HFFc6 (cell line): ENCODE results near the gene ELMOD3. TPM values are rescaled to one million over a fixed set of nuclear protein-coding genes. Genes with fewer than 3 reads are reported as not detected.

Experiments used
- DNase-seq: peaks from one replicate; pipeline ENCODE4 v3.0.0-alpha.2; 2018
- H3K27ac Mint-ChIP-seq: 2 replicates; pipeline ENCODE4 v1.8.0; 2020; ENCODE audit warnings: mild to moderate bottlenecking, mixed read lengths
- H3K27me3 Mint-ChIP-seq: 2 replicates; pipeline ENCODE4 v1.8.0; 2021; ENCODE audit warnings: mild to moderate bottlenecking, moderate library complexity, mixed read lengths; ENCODE audit not compliant: insufficient read depth
- H3K36me3 Mint-ChIP-seq: 2 replicates; pipeline ENCODE4 v1.8.0; 2021; ENCODE audit warnings: low read depth, mixed read lengths
- H3K4me1 Mint-ChIP-seq: 2 replicates; pipeline ENCODE4 v1.8.0; 2020; ENCODE audit warnings: low read depth, mixed read lengths
- H3K4me3 Mint-ChIP-seq: 2 replicates; pipeline ENCODE4 v1.8.0; 2020; ENCODE audit warnings: mild to moderate bottlenecking, moderate library complexity, mixed read lengths
- H3K9me3 Mint-ChIP-seq: 2 replicates; pipeline ENCODE4 v1.8.0; 2020; ENCODE audit warnings: mild to moderate bottlenecking, mixed read lengths
- total RNA-seq, 6 experiments: library from RNA; stranded (reverse); fragmentation: NEBNext Ultra II Directional; extraction: Animal tissue kit (Norgen Biotek cat#: 25700); gene quantifications; 2 replicates in 1 of 6; 3 replicates in 5 of 6; pipeline ENCODE4 v1.2.3, GENCODE V29; 2021
- TF ChIP-seq, protein P1 (sequence below): fragments of 200-600 bp; sonication (generic); IDR thresholded peaks from 2 replicates; pipeline ENCODE4 v1.5.0; 2021; ENCODE audit warnings: antibody characterized with exemption, mild to moderate bottlenecking

ELMOD3 gene
- total RNA-seq, 6 experiments from 2014 or later: 7.0 to 10.9 (median 9.3) TPM

DNA sequence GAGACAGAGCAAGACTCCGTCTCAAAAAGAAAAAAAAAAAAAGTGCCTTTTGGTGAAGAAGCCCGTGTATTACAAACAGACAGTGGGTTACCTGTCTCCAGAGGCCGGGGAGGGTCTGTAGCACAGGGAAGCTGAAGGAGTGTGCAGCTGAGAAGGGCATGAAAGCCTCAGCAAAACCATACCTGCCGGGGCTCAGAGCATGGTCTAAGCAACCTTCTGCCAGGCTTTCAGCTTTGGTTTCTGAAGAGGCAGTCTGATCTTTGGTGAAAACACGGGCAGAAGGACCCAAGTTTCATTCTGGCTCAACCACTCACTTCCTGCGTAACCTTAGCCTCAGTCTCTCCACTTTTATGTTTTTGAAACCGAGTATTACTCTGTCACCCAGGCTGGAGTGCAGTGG is 85.4 kb downstream of the ELMOD3 start:
- Mint-ChIP-seq H3K27ac (no peak overlapping the region), H3K9me3 (no peaks in the 10 kb centered on the region), H3K36me3 (no peaks in the 10 kb centered on the region), H3K27me3 (peaks cover 3% of the 10 kb centered on the region), H3K4me3 (no peak overlapping the region), H3K4me1 (peaks cover 14% of the 10 kb centered on the region)
- DNase-seq: no peak
- TF ChIP-seq, protein P1, sequence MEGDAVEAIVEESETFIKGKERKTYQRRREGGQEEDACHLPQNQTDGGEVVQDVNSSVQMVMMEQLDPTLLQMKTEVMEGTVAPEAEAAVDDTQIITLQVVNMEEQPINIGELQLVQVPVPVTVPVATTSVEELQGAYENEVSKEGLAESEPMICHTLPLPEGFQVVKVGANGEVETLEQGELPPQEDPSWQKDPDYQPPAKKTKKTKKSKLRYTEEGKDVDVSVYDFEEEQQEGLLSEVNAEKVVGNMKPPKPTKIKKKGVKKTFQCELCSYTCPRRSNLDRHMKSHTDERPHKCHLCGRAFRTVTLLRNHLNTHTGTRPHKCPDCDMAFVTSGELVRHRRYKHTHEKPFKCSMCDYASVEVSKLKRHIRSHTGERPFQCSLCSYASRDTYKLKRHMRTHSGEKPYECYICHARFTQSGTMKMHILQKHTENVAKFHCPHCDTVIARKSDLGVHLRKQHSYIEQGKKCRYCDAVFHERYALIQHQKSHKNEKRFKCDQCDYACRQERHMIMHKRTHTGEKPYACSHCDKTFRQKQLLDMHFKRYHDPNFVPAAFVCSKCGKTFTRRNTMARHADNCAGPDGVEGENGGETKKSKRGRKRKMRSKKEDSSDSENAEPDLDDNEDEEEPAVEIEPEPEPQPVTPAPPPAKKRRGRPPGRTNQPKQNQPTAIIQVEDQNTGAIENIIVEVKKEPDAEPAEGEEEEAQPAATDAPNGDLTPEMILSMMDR: no peak

DNA sequence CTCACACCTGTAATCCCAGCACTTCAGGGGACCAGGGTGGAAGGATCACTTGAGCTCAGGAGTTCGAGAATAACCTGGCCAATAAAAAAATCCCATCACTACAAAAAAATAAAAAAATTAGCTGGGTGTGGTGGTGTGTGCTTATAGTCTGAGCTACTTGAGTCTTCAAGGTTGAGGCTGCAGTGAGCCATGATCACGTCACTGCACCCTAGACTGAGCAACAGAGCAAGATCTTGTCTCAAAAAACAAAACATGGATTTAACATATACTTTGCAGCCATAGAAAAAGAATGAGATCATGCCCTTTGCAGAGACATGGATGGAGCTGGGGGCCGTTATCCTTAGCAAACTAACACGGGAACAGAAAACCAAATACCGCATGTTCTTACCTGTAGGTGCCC is 86.2 kb downstream of the ELMOD3 start:
- TF ChIP-seq, protein P1: no peak
- Mint-ChIP-seq H3K27me3 (peaks cover 3% of the 10 kb centered on the region), H3K36me3 (no peaks in the 10 kb centered on the region), H3K4me1 (peaks cover 22% of the 10 kb centered on the region), H3K27ac (no peak overlapping the region), H3K9me3 (no peaks in the 10 kb centered on the region), H3K4me3 (no peak overlapping the region)
- no peak for DNase-seq

Other genes with a start within 250 kb of the ELMOD3 start
- gene TCF7L1, start 221.4 kb upstream of the ELMOD3 start, total RNA-seq: 10 to 100 TPM in 1 of 6 experiments, 1 to 10 TPM in 5; 2.6 to 10.3 (median 9.4) TPM
- 100 to 1,000 TPM; 143 to 161 (median 150) TPM for gene TGOLN2, start 26.8 kb upstream of the ELMOD3 start, total RNA-seq
- 10 to 100 TPM; 36.3 to 50.4 (median 39.0) TPM for gene RETSAT, start 241 bp upstream of the ELMOD3 start, total RNA-seq
- gene CAPG, start 55.6 kb downstream of the ELMOD3 start, total RNA-seq: 10 to 100 TPM; 10.7 to 49.6 (median 13.6) TPM
- gene SH2D6, start 63.9 kb downstream of the ELMOD3 start, total RNA-seq: under 1 TPM in 3 of 6 experiments, not detected in 3; 0.25 to 0.52 (median 0.37) TPM
- 100 to 1,000 TPM; 138 to 171 (median 158) TPM for gene MAT2A, start 184.4 kb downstream of the ELMOD3 start, total RNA-seq
- gene GGCX, start 206.7 kb downstream of the ELMOD3 start, total RNA-seq: 10 to 100 TPM; 55.9 to 68.9 (median 62.4) TPM
- under 1 TPM in 4 of 6 experiments, not detected in 2; 0.31 to 0.46 (median 0.35) TPM for gene VAMP8, start 222.8 kb downstream of the ELMOD3 start, total RNA-seq
- gene VAMP5, start 229.7 kb downstream of the ELMOD3 start, total RNA-seq: 10 to 100 TPM; 51.2 to 84.2 (median 71.4) TPM
- gene RNF181, start 241.0 kb downstream of the ELMOD3 start, total RNA-seq: 100 to 1,000 TPM; 121 to 160 (median 146) TPM
- 10 to 100 TPM; 10.3 to 20.4 (median 12.7) TPM for gene TMEM150A, start 247.9 kb downstream of the ELMOD3 start, total RNA-seq